Fibroblast of skin of back (primary cell): ENCODE data around the gene UCP3. TPM values are rescaled to one million over a fixed set of nuclear protein-coding genes. Genes with fewer than 3 reads are reported as not detected.
A peak's percentile ranks its signal among the peaks of the same experiment; 100 is the strongest.

ENCODE experiments used
- DNase-seq: peaks from one replicate; pipeline ENCODE4 v3.0.0-alpha.2; 2013
- polyA plus RNA-seq, 2 experiments: library from polyadenylated mRNA; unstranded; fragments of 120-200 nt; gene quantifications; one replicate each; pipeline ENCODE4 v1.2.1, GENCODE V29; 2013; ENCODE audit not compliant: insufficient read length in 2 of 2

Gene UCP3
- polyA plus RNA-seq (2013, experiment 1 of 2; ENCODE audit: insufficient read length) = 1.0 TPM
- 0.87 TPM for polyA plus RNA-seq (2013, experiment 2 of 2; ENCODE audit: insufficient read length)

DNA sequence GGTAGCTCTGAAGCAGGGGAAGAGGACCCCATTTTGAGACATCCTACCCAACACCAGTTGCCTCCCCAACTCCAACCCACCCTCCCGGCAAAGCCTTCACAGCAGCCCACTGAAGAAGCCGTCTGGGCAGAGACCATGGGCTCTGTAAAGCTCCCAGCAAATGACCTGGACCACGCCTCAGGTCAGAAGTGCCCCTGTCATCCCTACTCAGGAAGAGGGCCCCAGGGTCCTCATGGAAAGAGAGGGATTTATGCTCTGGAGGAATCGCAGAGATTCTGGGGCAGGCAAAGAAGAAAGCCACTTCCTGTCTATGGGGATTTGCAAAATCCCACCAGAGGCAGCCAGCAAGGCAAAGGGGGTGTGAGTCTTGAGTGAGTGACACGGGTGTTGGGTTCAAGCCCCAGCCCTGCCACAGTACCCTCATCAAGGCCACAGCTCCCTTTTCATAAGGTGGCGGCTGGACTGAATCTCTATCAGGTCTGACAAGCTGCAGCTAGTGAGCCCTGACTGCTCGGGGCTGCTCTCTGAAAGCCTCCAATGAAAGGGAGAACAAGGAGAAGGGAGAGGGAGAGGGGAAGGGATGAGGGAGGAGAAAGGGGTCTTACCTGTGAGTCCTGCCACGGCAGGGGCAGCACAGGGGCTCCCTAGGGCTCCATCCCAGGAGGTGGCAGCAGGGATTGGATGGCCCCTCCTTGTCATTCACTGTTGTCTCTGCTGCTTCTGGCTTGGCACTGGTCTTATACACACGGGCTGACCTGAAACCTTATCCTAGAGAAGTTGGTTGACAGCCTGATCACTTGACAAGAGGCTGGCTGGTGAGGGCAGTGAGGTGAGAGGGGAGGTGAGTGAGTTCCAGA is at the start of gene UCP3:
TSS of gene UCP3 (minus strand) at position 713 of the 857 bp plus-strand sequence. CDS start 2,043 bp downstream, outside the sequence.
- no peak for DNase-seq

GRCh38 chr11:74057249-74058151 is 48.6 kb upstream of the UCP3 start:
- DNase-seq = peak; percentile 44

- peak; percentile 73 for DNase-seq
These were observed 47.1 kb upstream of the UCP3 start for GRCh38 chr11:74055938-74056337.

DNA sequence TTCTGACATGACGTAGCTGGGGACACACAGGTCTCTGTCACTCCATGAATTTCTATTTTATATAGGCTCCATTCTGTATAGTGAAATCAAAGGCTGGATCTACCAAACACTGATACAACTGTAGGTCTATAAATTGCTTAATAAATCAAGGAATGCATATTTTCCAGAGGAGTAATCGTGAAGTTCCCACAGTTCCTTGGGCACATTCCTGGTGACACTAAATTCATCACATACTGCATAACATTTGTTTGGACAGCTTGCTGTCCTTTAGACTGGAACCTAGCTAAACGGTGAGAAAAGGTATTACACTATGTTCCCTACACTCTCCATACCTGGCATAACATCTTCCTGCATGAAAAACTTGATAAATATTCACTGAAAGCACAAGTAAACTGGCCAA is 41.6 kb upstream of the UCP3 start:
- DNase-seq = peak; percentile 85

DNA sequence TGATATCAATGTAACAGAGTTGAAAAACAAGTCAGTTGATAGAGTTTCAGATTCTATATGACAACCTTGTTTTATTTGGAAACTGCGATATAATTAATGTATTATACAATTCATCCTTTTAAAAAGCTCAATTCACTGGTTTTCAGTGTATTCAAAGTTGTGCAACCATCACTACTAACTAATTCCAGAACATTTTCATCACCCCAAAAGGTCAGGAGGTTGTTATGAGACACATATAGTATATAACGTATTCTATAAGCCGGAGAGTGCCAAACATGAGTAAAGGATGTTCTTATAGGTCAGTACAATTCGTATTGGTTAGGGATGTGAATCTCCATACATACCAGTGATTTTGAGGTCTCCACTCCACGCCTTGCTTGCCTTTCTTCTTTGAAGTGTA is 40.1 kb upstream of the UCP3 start:
- no peak for DNase-seq

GRCh38 chr11:74044538-74044937 is 35.7 kb upstream of the UCP3 start:
- no peak for DNase-seq

DNA sequence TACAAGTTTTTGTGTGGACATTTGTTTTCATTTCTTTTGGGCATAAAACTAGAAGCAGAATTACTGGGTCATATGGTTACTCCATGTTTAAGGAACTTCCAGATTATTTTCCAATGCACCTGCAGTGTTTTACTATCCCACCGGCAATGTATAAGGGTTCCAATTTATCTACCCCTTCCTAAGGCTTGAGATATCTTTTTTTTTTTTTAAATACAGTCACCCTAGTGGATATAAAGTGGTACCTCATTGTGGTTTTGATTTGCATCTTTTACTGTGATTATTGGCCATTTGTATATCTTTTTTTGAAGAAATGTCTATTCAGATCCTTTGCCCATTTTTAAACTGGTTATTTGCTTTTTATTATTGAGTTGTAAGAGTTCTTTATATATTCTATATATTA is 34.6 kb upstream of the UCP3 start:
- DNase-seq = no peak

GRCh38 chr11:74037309-74037708 is 28.4 kb upstream of the UCP3 start:
- DNase-seq = no peak

- DNase-seq = peak; percentile 27
These were observed 26.4 kb upstream of the UCP3 start for GRCh38 chr11:74035264-74035663.

DNA sequence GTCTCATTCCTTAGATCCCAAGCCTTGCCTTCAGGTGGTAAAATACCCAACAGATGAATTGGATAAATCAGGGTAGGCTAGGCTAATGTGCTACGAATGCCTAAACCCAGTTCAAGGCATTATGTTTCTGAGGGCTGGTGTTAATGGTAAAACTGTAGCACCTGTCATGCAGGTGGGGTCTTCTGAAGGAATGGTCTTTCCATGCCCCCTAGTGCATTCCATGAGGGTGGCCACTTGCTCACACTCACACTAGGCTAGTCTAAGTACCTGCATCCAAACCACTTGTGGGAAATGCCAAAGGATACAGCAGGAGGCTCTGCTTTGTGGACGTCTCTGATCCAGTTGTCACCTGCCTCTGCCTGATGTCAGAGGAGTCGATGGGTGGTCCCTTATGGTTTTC is 24.2 kb upstream of the UCP3 start:
- no peak for DNase-seq

DNA sequence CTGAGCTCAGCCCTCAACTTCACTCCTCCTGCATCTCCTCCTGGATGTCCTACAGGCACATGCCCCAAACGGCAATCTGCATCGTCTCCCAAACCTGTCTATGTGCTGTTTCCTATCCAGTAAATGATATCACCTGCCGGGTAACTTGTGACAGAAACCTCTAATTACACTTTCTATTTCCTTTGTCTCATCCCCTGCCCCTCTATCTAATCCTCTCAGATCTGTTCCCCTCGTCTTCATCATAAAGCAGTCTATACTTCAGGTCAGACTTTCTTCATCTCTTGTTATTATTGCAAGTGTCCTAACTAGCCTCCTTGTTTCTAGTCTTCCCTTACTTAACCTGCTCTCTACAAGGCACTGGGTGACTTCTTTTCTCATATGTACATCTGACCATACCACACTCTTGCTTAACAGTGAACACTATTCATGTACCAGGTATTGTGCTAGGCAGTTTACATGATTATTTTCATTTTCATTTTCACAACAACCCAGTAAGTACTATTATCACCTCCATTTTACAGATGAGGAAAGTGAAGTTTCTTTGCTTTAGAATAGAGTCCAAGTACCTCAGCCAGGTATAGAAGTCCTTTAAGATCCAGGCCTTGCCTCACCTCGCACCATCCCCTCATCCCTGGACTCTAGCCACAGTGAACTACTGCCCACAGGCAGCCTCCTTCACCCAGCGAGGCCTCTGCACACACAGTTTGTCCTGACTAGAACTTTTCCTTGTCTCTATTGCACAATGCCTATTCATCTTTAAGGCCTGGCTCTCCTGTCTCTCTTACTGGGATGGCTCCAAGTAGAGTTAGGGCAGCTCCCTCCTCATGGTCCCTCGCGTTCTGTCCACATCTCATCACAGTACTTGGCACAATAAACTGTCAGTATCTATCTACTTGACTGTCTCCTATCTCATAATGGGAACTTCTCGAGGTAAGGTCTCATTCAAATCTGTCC is 22.1 kb upstream of the UCP3 start:
- DNase-seq = no peak

DNA sequence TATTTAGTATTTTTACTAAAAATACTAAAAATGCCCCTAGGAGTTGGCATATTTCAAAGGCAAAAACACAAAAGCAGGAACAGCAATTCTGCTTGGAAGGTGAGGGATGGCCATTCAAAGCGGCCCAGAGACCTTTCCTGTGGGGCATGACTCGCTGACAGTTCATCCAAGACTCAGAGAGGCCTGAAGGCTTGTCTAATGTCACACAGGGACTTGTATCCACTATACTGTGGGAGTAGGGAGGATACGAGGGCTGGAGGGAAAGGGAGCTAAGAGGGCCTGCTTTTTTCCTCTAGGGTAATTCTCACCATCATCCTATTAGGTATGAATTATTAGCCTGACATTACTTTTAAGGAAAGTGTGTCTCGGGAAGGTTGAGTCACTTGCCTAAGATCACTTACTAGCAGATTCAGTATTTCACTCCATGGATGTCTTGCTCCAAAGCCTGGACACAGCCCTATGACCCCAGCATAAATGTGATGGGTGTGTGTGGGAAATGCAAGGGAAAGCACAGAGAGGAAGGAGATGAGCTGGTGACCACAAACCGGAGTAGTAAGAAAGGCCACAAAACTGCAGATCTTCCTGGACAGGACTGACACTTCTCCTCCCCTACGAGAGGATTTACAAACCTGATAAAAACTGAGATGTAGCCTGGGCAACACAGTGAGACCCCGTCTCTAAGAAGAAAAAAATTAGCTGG is 16.7 kb upstream of the UCP3 start:
- peak; percentile 52 for DNase-seq

DNA sequence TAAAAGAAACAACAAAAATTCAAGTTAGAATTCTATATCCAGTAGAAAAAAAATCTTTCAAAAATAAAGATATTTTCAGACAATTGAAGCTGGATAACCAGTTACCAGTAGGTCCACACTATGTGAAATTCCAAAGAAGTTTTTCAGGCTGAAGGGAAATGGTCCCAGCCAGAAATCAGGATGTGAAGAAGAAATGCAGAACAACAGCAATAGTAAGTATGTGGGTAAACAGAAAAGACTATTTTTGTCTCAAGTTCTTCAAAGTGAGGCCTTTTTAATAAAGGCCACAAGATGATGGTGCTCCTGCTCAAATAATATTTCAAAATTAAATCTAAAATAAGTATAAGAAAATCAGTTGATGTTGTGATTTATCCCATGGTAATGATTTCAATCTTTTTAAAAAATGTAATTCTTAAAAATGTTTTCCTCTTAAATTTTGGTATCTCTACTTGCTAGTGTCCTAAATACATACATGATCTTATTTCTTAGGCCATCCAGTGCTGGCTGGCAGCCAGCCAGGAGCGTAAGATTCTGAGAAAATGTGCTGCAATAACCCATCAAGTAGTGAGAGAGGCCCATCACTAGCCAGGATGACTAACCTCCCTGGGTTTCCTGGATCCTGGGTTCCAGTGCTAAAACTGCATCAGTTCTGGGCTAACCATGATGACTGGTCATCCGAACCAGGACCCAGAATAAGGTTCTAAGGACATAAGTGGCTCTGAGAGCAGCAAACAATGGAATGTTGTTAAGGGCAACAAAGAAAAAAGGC is 15.6 kb upstream of the UCP3 start:
- DNase-seq = peak; percentile 72

DNA sequence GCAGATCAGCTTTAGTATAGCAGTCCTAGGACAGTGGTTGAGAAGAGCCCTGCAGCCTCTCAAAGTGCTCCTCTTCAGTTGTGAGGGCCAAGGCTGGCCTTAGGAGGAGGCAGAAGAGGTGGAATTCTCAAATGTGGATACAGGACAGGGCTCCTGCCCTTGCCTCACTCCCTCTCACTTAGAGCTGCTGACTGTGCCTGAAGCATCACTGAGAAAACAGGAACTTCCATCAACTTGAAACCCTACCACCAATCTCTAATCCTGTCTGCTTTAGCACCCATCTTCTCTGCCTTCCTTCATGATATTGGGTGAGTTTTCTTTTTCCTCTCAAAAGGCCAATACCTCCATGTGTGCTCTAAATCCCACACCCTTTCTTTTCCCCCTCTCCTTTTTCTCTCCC is 14.4 kb upstream of the UCP3 start:
- DNase-seq = no peak

- DNase-seq = no peak
These were observed 13.7 kb upstream of the UCP3 start for GRCh38 chr11:74022546-74022945.

- no peak for DNase-seq
These were observed 13.1 kb upstream of the UCP3 start for GRCh38 chr11:74021998-74022397.

DNA sequence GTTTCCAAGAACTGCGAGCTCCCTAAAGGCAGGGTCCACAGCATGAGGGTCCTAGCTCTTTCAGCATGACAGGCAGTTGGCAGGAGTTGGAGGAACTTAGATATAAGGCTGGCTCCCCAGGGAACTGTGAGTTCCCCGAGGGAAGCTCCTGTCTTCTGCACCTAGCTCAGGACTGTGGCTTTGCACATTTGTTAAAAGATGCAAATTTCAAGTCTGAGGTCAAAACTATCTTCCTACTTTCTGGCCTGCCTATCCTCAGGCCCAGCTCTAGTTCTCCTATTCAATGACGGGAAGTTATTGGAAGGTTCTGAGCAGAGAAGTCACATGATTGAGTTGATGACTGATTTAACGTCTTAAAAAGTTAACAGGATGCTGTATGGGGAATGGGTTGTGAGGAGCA is 11.7 kb upstream of the UCP3 start:
- DNase-seq = no peak

DNA sequence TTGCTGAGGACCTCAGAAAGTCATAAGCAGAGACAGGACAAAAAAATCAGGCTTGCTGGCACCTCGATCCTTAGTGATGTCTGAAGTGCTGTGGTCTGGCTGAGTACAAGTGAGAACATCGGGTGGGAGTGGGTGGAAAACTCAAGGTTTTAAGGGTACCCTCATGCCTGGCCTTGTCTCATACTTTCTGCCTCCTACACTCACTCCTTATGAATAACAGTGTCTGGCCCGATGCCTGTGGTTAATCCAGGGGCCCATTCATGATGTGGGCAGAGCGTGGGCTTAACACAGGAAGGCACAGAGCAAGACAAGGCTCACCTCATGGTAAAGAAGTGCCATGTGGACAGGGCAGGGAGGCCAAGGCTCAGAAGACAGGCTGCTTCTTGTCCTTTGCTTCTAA is 11.0 kb upstream of the UCP3 start:
- DNase-seq = no peak

GRCh38 chr11:74019104-74019738 is 10.3 kb upstream of the UCP3 start:
- DNase-seq = no peak

DNA sequence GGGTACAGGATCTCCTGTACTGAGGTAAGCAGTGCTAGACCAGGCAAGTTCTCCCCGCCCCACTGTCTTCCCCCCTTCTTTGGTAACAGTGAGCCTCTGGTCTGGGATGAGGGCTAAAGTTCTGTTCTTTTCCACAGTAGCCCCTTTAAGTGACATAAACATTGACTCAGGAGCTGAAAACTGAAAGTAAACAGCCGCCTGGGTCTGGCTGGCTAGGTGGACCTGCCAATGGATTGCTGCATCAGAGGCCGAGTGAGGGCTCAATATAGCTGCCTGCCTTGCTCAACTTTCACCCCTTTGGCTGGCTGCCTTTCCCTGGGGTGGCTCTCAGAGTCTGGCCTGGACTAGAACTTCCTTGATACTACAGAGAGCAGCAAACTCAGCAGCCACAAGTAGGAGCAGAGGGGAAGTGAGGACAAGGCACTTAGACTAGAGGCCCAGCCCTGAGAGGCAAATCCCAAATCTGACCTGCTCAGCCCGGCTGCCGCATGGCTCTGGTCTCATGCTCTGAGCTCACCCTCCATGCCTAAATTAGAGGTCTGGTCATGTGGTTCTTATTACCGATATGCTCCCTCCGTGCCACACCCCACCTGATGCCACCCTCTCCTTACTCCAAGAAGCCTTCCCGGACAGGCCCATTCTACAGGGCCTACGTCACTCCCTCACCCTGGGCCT is 9.6 kb upstream of the UCP3 start:
- no peak for DNase-seq
